ENCODE data around the gene SSNA1.

DNA sequence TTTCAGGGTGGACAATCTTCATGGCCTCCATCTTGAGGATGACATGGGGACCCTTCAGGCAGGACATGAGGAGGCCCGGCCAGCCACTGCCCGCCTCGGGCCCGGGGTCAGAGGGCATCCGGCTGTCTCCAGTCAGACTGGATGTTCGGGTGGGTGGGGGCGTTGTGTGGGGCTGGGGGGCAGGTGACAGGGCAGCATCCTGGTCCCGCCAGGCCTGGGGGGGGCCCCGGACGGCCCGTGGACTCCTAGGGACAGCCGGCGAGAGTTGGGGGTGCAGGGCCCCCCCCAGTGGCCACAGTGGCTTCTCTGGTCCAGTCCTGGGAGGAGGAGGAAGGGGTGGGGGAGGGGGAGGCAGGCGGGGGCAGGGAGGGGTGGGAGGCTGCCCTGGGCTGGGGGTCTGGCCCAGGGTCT, 32.6 kb downstream of the SSNA1 start:
- TF ChIP-seq, protein P1, sequence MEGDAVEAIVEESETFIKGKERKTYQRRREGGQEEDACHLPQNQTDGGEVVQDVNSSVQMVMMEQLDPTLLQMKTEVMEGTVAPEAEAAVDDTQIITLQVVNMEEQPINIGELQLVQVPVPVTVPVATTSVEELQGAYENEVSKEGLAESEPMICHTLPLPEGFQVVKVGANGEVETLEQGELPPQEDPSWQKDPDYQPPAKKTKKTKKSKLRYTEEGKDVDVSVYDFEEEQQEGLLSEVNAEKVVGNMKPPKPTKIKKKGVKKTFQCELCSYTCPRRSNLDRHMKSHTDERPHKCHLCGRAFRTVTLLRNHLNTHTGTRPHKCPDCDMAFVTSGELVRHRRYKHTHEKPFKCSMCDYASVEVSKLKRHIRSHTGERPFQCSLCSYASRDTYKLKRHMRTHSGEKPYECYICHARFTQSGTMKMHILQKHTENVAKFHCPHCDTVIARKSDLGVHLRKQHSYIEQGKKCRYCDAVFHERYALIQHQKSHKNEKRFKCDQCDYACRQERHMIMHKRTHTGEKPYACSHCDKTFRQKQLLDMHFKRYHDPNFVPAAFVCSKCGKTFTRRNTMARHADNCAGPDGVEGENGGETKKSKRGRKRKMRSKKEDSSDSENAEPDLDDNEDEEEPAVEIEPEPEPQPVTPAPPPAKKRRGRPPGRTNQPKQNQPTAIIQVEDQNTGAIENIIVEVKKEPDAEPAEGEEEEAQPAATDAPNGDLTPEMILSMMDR (IDR thresholded peaks at IDR 0.05), result no peak
- TF ChIP-seq POLR2AphosphoS5 (IDR thresholded peaks at IDR 0.05) (no peak), POLR2A (IDR thresholded peaks at IDR 0.05; ENCODE audit: low read depth) (no peak), EP300 (IDR thresholded peaks at IDR 0.05) (no peak)
